Epithelial cell of esophagus (primary cell): ENCODE results near the gene CCR4.
"Not testable (repeated sequence)": the region's sequence is repeated elsewhere in the genome, so short reads cannot be mapped to it uniquely, and the experiment has no call there.

Experiments used
- DNase-seq: peaks from one replicate; pipeline ENCODE4 v3.0.0; 2010; ENCODE audit warnings: low read depth
- H3K4me3 ChIP-seq: 2 replicates; pipeline ENCODE4 v1.5.1; 2011; ENCODE audit warnings: mild to moderate bottlenecking, low read length, control low read depth
- CTCF ChIP-seq: IDR thresholded peaks from 2 replicates; pipeline ENCODE4 v1.5.1; 2011; ENCODE audit warnings: low read depth, mild to moderate bottlenecking, low read length, control low read depth, inconsistent platforms; ENCODE audit not compliant: insufficient read depth; ENCODE audit errors: missing control alignments

CCR4 gene

GRCh38 chr3:32963871-32964270 is 12.4 kb downstream of the CCR4 start:
- H3K4me3 ChIP-seq, result no peak overlapping the region
- peak; percentile 91 for DNase-seq
- TF ChIP-seq CTCF, result no peak

GRCh38 chr3:32964781-32965180 is 13.3 kb downstream of the CCR4 start:
- DNase-seq, H3K4me3 ChIP-seq: not testable (repeated sequence)

- DNase-seq, H3K4me3 ChIP-seq: not testable (repeated sequence)
Measured at GRCh38 chr3:32965617-32966213, 14.3 kb downstream of the CCR4 start.

GRCh38 chr3:32966627-32967026 is 15.2 kb downstream of the CCR4 start:
- DNase-seq, H3K4me3 ChIP-seq: not testable (repeated sequence)

- TF ChIP-seq CTCF, result peak; percentile 11
- no peak overlapping the region for H3K4me3 ChIP-seq
- no peak for DNase-seq
Measured at GRCh38 chr3:32968166-32968919, 16.9 kb downstream of the CCR4 start.

- no peak for DNase-seq
- H3K4me3 ChIP-seq, result no peak overlapping the region
- TF ChIP-seq CTCF, result no peak
Measured at GRCh38 chr3:32968920-32969389, 17.5 kb downstream of the CCR4 start.

GRCh38 chr3:32969656-32970055 is 18.2 kb downstream of the CCR4 start:
- TF ChIP-seq CTCF, result no peak
- peak; percentile 62 for DNase-seq
- no peak overlapping the region for H3K4me3 ChIP-seq

- DNase-seq, H3K4me3 ChIP-seq: not testable (repeated sequence)
Measured at GRCh38 chr3:32971291-32971690, 19.8 kb downstream of the CCR4 start.

- no peak for DNase-seq
Measured at GRCh38 chr3:32972482-32973146, 21.2 kb downstream of the CCR4 start.

More at GRCh38 chr3:32972482-32973146, 21.2 kb downstream of the CCR4 start:
- TF ChIP-seq CTCF, result no peak
- no peak overlapping the region for H3K4me3 ChIP-seq
